NCI-H1092 (cell line): Measurements from ENCODE around the gene SLC8A3.

Experiments
- DNase-seq: peaks from one replicate; lab custom pipeline; 2025; lab: John Stamatoyannopoulos, UW

SLC8A3 gene

DNA sequence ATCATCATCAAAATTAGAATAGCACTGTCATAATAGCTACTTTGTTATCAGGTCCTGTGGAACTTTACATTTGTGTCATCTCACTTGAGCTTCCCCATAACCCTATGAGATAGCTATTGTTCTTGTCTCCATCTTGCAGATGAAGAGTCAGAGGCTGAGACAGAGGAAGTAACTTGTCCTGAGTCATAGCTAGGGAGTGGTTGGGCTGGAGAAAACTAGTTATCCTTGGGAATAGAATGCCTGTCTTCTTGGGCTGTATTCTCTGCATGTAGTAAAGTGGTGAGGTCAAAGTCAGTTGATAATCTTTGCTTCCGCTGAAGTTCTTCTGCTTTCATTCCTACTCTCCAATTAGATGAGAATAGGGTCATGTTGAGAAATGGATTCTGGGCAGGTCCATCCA, 192.5 kb downstream of the SLC8A3 start:
- no peak for DNase-seq
